ENCODE data around the gene RAD51B.
"Not testable (repeated sequence)": the region's sequence is repeated elsewhere in the genome, so short reads cannot be mapped to it uniquely, and the experiment has no call there.

RAD51B gene

GRCh38 chr14:68698773-68699172 is 879.2 kb downstream of the RAD51B start:
- no CpG with 5 or more reads among the region's 14 CpGs for WGBS (ENCODE audit: extremely low coverage, insufficient coverage, low lambda C conversion rate)
- not testable (repeated sequence) for H4K5ac ChIP-seq (ENCODE audit: low read length); H3K56ac ChIP-seq (ENCODE audit: low read length); H4K8ac ChIP-seq (ENCODE audit: low read depth, low read length); H3K79me2 ChIP-seq (ENCODE audit: control insufficient read depth, insufficient read depth, low read length); H2BK15ac ChIP-seq (replicated peaks; ENCODE audit: low read depth); H3K36me3 ChIP-seq (ENCODE audit: control insufficient read depth, insufficient read depth, low read length); H3K18ac ChIP-seq (ENCODE audit: low read length); H3K79me1 ChIP-seq (ENCODE audit: low read length); H3K27me3 ChIP-seq (ENCODE audit: insufficient read depth, low read length, poor library complexity); H3K27ac ChIP-seq (ENCODE audit: low read depth, low read length); H2BK120ac ChIP-seq (ENCODE audit: low read depth, low read length); H3K9ac ChIP-seq (ENCODE audit: low read length); H3K23ac ChIP-seq (ENCODE audit: low read length); H2AK5ac ChIP-seq (ENCODE audit: low read length); DNase-seq; H3K4ac ChIP-seq (ENCODE audit: low read depth, low read length); H3K4me1 ChIP-seq (ENCODE audit: control insufficient read depth, low read depth, low read length); H2BK5ac ChIP-seq (ENCODE audit: low read length); H3K4me3 ChIP-seq (ENCODE audit: low read length); H3K4me2 ChIP-seq (ENCODE audit: low read length)

GRCh38 chr14:68701001-68701741 is 881.6 kb downstream of the RAD51B start:
- H2BK15ac ChIP-seq (replicated peaks; ENCODE audit: low read depth) = no peak overlapping the region
- no peaks in the 10 kb centered on the region for H3K4me1 ChIP-seq (ENCODE audit: control insufficient read depth, low read depth, low read length)
- no peak overlapping the region for H4K5ac ChIP-seq (ENCODE audit: low read length)
- no peak for DNase-seq
- no peak overlapping the region for H3K56ac ChIP-seq (ENCODE audit: low read length)
- no peaks in the 10 kb centered on the region for H3K79me1 ChIP-seq (ENCODE audit: low read length)
- no peaks in the 10 kb centered on the region for H3K36me3 ChIP-seq (ENCODE audit: control insufficient read depth, insufficient read depth, low read length)
- no peak overlapping the region for H3K18ac ChIP-seq (ENCODE audit: low read length)
- no peak overlapping the region for H2BK120ac ChIP-seq (ENCODE audit: low read depth, low read length)
- whole genome bisulfite sequencing (ENCODE audit: extremely low coverage, insufficient coverage, low lambda C conversion rate) = no CpG with 5 or more reads among the region's 6 CpGs
- H3K4ac ChIP-seq (ENCODE audit: low read depth, low read length) = no peak overlapping the region
- H3K79me2 ChIP-seq (ENCODE audit: control insufficient read depth, insufficient read depth, low read length) = no peaks in the 10 kb centered on the region
- no peak overlapping the region for H3K4me2 ChIP-seq (ENCODE audit: low read length)
- H2AK5ac ChIP-seq (ENCODE audit: low read length) = no peak overlapping the region
- no peak overlapping the region for H2BK5ac ChIP-seq (ENCODE audit: low read length)
- H3K27me3 ChIP-seq (ENCODE audit: insufficient read depth, low read length, poor library complexity) = no peaks in the 10 kb centered on the region
- H3K4me3 ChIP-seq (ENCODE audit: low read length) = no peak overlapping the region
- no peak overlapping the region for H4K8ac ChIP-seq (ENCODE audit: low read depth, low read length)
- no peak overlapping the region for H3K23ac ChIP-seq (ENCODE audit: low read length)
- no peak overlapping the region for H3K9ac ChIP-seq (ENCODE audit: low read length)
- no peak overlapping the region for H3K27ac ChIP-seq (ENCODE audit: low read depth, low read length)

GRCh38 chr14:68702135-68702534 is 882.6 kb downstream of the RAD51B start:
- H3K79me1 ChIP-seq (ENCODE audit: low read length) = no peaks in the 10 kb centered on the region
- H3K4me2 ChIP-seq (ENCODE audit: low read length) = no peak overlapping the region
- H2BK15ac ChIP-seq (replicated peaks; ENCODE audit: low read depth) = no peak overlapping the region
- no peak overlapping the region for H2AK5ac ChIP-seq (ENCODE audit: low read length)
- no peak overlapping the region for H2BK5ac ChIP-seq (ENCODE audit: low read length)
- no peaks in the 10 kb centered on the region for H3K4me1 ChIP-seq (ENCODE audit: control insufficient read depth, low read depth, low read length)
- no peaks in the 10 kb centered on the region for H3K79me2 ChIP-seq (ENCODE audit: control insufficient read depth, insufficient read depth, low read length)
- WGBS (ENCODE audit: extremely low coverage, insufficient coverage, low lambda C conversion rate) = no CpG with 5 or more reads among the region's 4 CpGs
- H4K8ac ChIP-seq (ENCODE audit: low read depth, low read length) = no peak overlapping the region
- H3K56ac ChIP-seq (ENCODE audit: low read length) = no peak overlapping the region
- H4K5ac ChIP-seq (ENCODE audit: low read length) = no peak overlapping the region
- no peak overlapping the region for H3K23ac ChIP-seq (ENCODE audit: low read length)
- H2BK120ac ChIP-seq (ENCODE audit: low read depth, low read length) = no peak overlapping the region
- no peak overlapping the region for H3K9ac ChIP-seq (ENCODE audit: low read length)
- H3K4me3 ChIP-seq (ENCODE audit: low read length) = no peak overlapping the region
- no peak for DNase-seq
- no peak overlapping the region for H3K4ac ChIP-seq (ENCODE audit: low read depth, low read length)
- no peak overlapping the region for H3K27ac ChIP-seq (ENCODE audit: low read depth, low read length)
- H3K27me3 ChIP-seq (ENCODE audit: insufficient read depth, low read length, poor library complexity) = no peaks in the 10 kb centered on the region
- no peaks in the 10 kb centered on the region for H3K36me3 ChIP-seq (ENCODE audit: control insufficient read depth, insufficient read depth, low read length)
- H3K18ac ChIP-seq (ENCODE audit: low read length) = no peak overlapping the region

- no peak overlapping the region for H3K9ac ChIP-seq (ENCODE audit: low read length)
- no peak overlapping the region for H2AK5ac ChIP-seq (ENCODE audit: low read length)
- no peak overlapping the region for H3K4me3 ChIP-seq (ENCODE audit: low read length)
- WGBS (ENCODE audit: extremely low coverage, insufficient coverage, low lambda C conversion rate) = no CpG with 5 or more reads among the region's 3 CpGs
- H3K18ac ChIP-seq (ENCODE audit: low read length) = no peak overlapping the region
- no peaks in the 10 kb centered on the region for H3K79me1 ChIP-seq (ENCODE audit: low read length)
- no peak overlapping the region for H4K8ac ChIP-seq (ENCODE audit: low read depth, low read length)
- no peak overlapping the region for H3K27ac ChIP-seq (ENCODE audit: low read depth, low read length)
- H2BK120ac ChIP-seq (ENCODE audit: low read depth, low read length) = no peak overlapping the region
- H3K23ac ChIP-seq (ENCODE audit: low read length) = no peak overlapping the region
- no peak overlapping the region for H2BK15ac ChIP-seq (replicated peaks; ENCODE audit: low read depth)
- H4K5ac ChIP-seq (ENCODE audit: low read length) = no peak overlapping the region
- H3K79me2 ChIP-seq (ENCODE audit: control insufficient read depth, insufficient read depth, low read length) = no peaks in the 10 kb centered on the region
- H3K4me2 ChIP-seq (ENCODE audit: low read length) = no peak overlapping the region
- H3K36me3 ChIP-seq (ENCODE audit: control insufficient read depth, insufficient read depth, low read length) = no peaks in the 10 kb centered on the region
- H3K27me3 ChIP-seq (ENCODE audit: insufficient read depth, low read length, poor library complexity) = no peaks in the 10 kb centered on the region
- H2BK5ac ChIP-seq (ENCODE audit: low read length) = no peak overlapping the region
- H3K56ac ChIP-seq (ENCODE audit: low read length) = no peak overlapping the region
- H3K4me1 ChIP-seq (ENCODE audit: control insufficient read depth, low read depth, low read length) = no peaks in the 10 kb centered on the region
- no peak overlapping the region for H3K4ac ChIP-seq (ENCODE audit: low read depth, low read length)
- no peak for DNase-seq
These were observed 883.0 kb downstream of the RAD51B start for GRCh38 chr14:68702578-68702977.

GRCh38 chr14:68703093-68703492 is 883.5 kb downstream of the RAD51B start:
- no CpG with 5 or more reads among the region's 10 CpGs for WGBS (ENCODE audit: extremely low coverage, insufficient coverage, low lambda C conversion rate)
- no peak overlapping the region for H3K56ac ChIP-seq (ENCODE audit: low read length)
- H2BK5ac ChIP-seq (ENCODE audit: low read length) = no peak overlapping the region
- H3K36me3 ChIP-seq (ENCODE audit: control insufficient read depth, insufficient read depth, low read length) = no peaks in the 10 kb centered on the region
- no peak overlapping the region for H2BK15ac ChIP-seq (replicated peaks; ENCODE audit: low read depth)
- no peak overlapping the region for H3K18ac ChIP-seq (ENCODE audit: low read length)
- DNase-seq = no peak
- no peak overlapping the region for H3K27ac ChIP-seq (ENCODE audit: low read depth, low read length)
- no peak overlapping the region for H3K4me3 ChIP-seq (ENCODE audit: low read length)
- no peaks in the 10 kb centered on the region for H3K79me1 ChIP-seq (ENCODE audit: low read length)
- no peaks in the 10 kb centered on the region for H3K4me1 ChIP-seq (ENCODE audit: control insufficient read depth, low read depth, low read length)
- H2BK120ac ChIP-seq (ENCODE audit: low read depth, low read length) = no peak overlapping the region
- no peak overlapping the region for H4K8ac ChIP-seq (ENCODE audit: low read depth, low read length)
- H2AK5ac ChIP-seq (ENCODE audit: low read length) = no peak overlapping the region
- no peak overlapping the region for H3K4me2 ChIP-seq (ENCODE audit: low read length)
- no peak overlapping the region for H3K23ac ChIP-seq (ENCODE audit: low read length)
- H4K5ac ChIP-seq (ENCODE audit: low read length) = no peak overlapping the region
- H3K79me2 ChIP-seq (ENCODE audit: control insufficient read depth, insufficient read depth, low read length) = no peaks in the 10 kb centered on the region
- H3K4ac ChIP-seq (ENCODE audit: low read depth, low read length) = no peak overlapping the region
- no peaks in the 10 kb centered on the region for H3K27me3 ChIP-seq (ENCODE audit: insufficient read depth, low read length, poor library complexity)
- H3K9ac ChIP-seq (ENCODE audit: low read length) = no peak overlapping the region
